Measurements from ENCODE around the gene MAST4. TPM values are rescaled to one million over a fixed set of nuclear protein-coding genes. Genes with fewer than 3 reads are reported as not detected.

MAST4 gene
- total RNA-seq, 2 experiments from 2014 or later = 1.3 to 21.9 TPM

- H4K20me1 ChIP-seq (ENCODE audit: insufficient read depth, low read length) = no peaks in the 10 kb centered on the region
- no peaks in the 10 kb centered on the region for H3K9me3 ChIP-seq (ENCODE audit: low read length)
- H3K4me3 ChIP-seq (ENCODE audit: low read depth, low read length, poor library complexity, severe bottlenecking) = no peak overlapping the region
- no peak overlapping the region for H3K4me2 ChIP-seq (ENCODE audit: low read length)
- no peaks in the 10 kb centered on the region for H3K79me2 ChIP-seq (ENCODE audit: insufficient read depth, low read depth, low read length)
- POLR2A ChIA-PET = no interaction called here
- H3K4me1 ChIP-seq (ENCODE audit: insufficient read depth, low read length, poor library complexity, severe bottlenecking) = no peaks in the 10 kb centered on the region
- no TSS peak for BruUV-seq (replicated peaks)
- H3K27ac ChIP-seq (ENCODE audit: low read depth, low read length, poor library complexity, severe bottlenecking) = no peak overlapping the region
- intact Hi-C loops (cut with micrococcal nuclease; ENCODE audit: unreplicated experiment) = no loop called here
- no peak overlapping the region for H2AFZ ChIP-seq (ENCODE audit: low read length)
- CTCF ChIA-PET (ENCODE audit: unreplicated experiment) = no interaction called here
- H3K9me2 ChIP-seq (ENCODE audit: insufficient read depth, low read length) = no peaks in the 10 kb centered on the region
- no peak for TF ChIP-seq CTCF (conservative IDR thresholded peaks at IDR 0.05; ENCODE audit: low read length)
- no peak for TF ChIP-seq EZH2phosphoT487 (IDR thresholded peaks at IDR 0.05; ENCODE audit: borderline replicate concordance, low read depth, low read length)
- no peak for DNase-seq (ENCODE audit: low spot score)
- no peaks in the 10 kb centered on the region for H3K36me3 ChIP-seq (ENCODE audit: insufficient read depth, low read length)
Observed at GRCh38 chr5:67147760-67148159, 551.6 kb downstream of the MAST4 start.

GRCh38 chr5:67149057-67149950 lies 553.1 kb downstream of the MAST4 start:
- TF ChIP-seq CTCF (conservative IDR thresholded peaks at IDR 0.05; ENCODE audit: low read length) (no peak), EZH2phosphoT487 (IDR thresholded peaks at IDR 0.05; ENCODE audit: borderline replicate concordance, low read depth, low read length) (no peak)
- no peaks in the 10 kb centered on the region for H3K36me3 ChIP-seq (ENCODE audit: insufficient read depth, low read length)
- H3K27ac ChIP-seq (ENCODE audit: low read depth, low read length, poor library complexity, severe bottlenecking) = no peak overlapping the region
- no peaks in the 10 kb centered on the region for H3K79me2 ChIP-seq (ENCODE audit: insufficient read depth, low read depth, low read length)
- H2AFZ ChIP-seq (ENCODE audit: low read length) = no peak overlapping the region
- BruUV-seq (replicated peaks) = no TSS peak
- H3K9me3 ChIP-seq (ENCODE audit: low read length) = no peaks in the 10 kb centered on the region
- ChIA-PET CTCF (ENCODE audit: unreplicated experiment) (interaction anchor here (0.9 to 1.0 kb wide), 2 partner anchors 171 to 334 kb away, joined by 3 read pairs; no protein-coding TSS in a partner anchor), POLR2A (interaction anchor here (0.6 to 0.9 kb wide), 2 partner anchors 161 to 1225 kb away, joined by 4 read pairs; no protein-coding TSS in a partner anchor)
- no peaks in the 10 kb centered on the region for H4K20me1 ChIP-seq (ENCODE audit: insufficient read depth, low read length)
- DNase-seq (ENCODE audit: low spot score) = no peak
- no peaks in the 10 kb centered on the region for H3K9me2 ChIP-seq (ENCODE audit: insufficient read depth, low read length)
- intact Hi-C loops (cut with micrococcal nuclease; ENCODE audit: unreplicated experiment) = no loop called here
- H3K4me3 ChIP-seq (ENCODE audit: low read depth, low read length, poor library complexity, severe bottlenecking) = no peak overlapping the region
- no peaks in the 10 kb centered on the region for H3K4me1 ChIP-seq (ENCODE audit: insufficient read depth, low read length, poor library complexity, severe bottlenecking)
- no peak overlapping the region for H3K4me2 ChIP-seq (ENCODE audit: low read length)
